Tibial nerve (tissue), 4 donors: Measurements from ENCODE around the gene MED13L. TPM values are rescaled to one million over a fixed set of nuclear protein-coding genes. Genes with fewer than 3 reads are reported as not detected.

Source experiments
- DNase-seq, 2 donors: peaks; one replicate each; pipeline ENCODE4 v3.0.0-alpha.2; 2019; ENCODE audit warnings: low spot score in 2 of 2
- H3K27ac ChIP-seq, 4 donors: fragments of 200-600 bp; sonication (generic) in 3 of 4; one replicate each; pipeline ENCODE4 v1.5.1; 2017 to 2019; ENCODE audit warnings: mild to moderate bottlenecking in 1 of 4
- H3K27me3 ChIP-seq, 2 donors: fragments of 200-600 bp; sonication (generic) in 1 of 2; one replicate each; pipeline versions ENCODE4 v1.5.1 to v1.6.0; 2017 to 2019
- H3K36me3 ChIP-seq, 3 donors: fragments of 200-600 bp; sonication (generic); one replicate each; pipeline ENCODE4 v1.5.1; 2018 to 2019
- H3K4me1 ChIP-seq, 4 donors: fragments of 200-600 bp; sonication (generic) in 3 of 4; one replicate each; pipeline ENCODE4 v1.5.1; 2017 to 2019
- H3K4me3 ChIP-seq, 4 donors: fragments of 200-600 bp; sonication (generic) in 3 of 4; one replicate each; pipeline ENCODE4 v1.5.1; 2017 to 2019; ENCODE audit warnings: mild to moderate bottlenecking in 1 of 4, moderate library complexity in 1 of 4
- H3K9me3 ChIP-seq, 4 donors: fragments of 200-600 bp; sonication (generic) in 3 of 4; one replicate each; pipeline ENCODE4 v1.5.1; 2017 to 2019
- CTCF ChIP-seq, 5 experiments: fragments of 200-600 bp in 3 of 5; fragments of 450-650 bp in 2 of 5; sonication (generic) in 3 of 5; IDR thresholded peaks; one replicate each; pipeline ENCODE4 v1.5.1; 2016 to 2019; ENCODE audit warnings: antibody characterized with exemption in 5 of 5, mild to moderate bottlenecking in 3 of 5, moderate library complexity in 2 of 5
- EP300 ChIP-seq, 2 donors: sonication (generic); formaldehyde crosslinking; IDR thresholded peaks; one replicate each; pipeline ENCODE4 v1.6.1; 2017; ENCODE audit warnings: antibody characterized with exemption in 2 of 2, mild to moderate bottlenecking in 1 of 2
- POLR2A ChIP-seq, 2 donors: fragments of 450-650 bp; IDR thresholded peaks; one replicate each; pipeline ENCODE4 v1.6.1; 2017; ENCODE audit warnings: antibody characterized with exemption in 2 of 2, mild to moderate bottlenecking in 2 of 2, moderate library complexity in 2 of 2
- WGBS, 2 donors: methylation state at CpG; one replicate each; pipeline ENCODE4 v1.1.5; 2018; 5-methylcytosine and 5-hydroxymethylcytosine counted together
- total RNA-seq, 4 donors: library from RNA; depleted of rRNA; stranded (reverse); fragments of >200 nt; gene quantifications; one replicate each; pipeline ENCODE4 v1.1.0, GENCODE V29; 2016

The MED13L gene
- total RNA-seq, 4 donors from 2014 or later = 138 to 234 (median 218) TPM

- no peak for DNase-seq
- H3K4me1 ChIP-seq = peaks cover 3 to 66% (median 18%) of the 10 kb centered on the region in 4 donors
- no peak overlapping the region for H3K27ac ChIP-seq
- no peak overlapping the region for H3K4me3 ChIP-seq
- WGBS, 2 donors = 85 to 92% methylated on average over 2 of the region's 2 CpGs
- no peaks in the 10 kb centered on the region for H3K9me3 ChIP-seq
- no peaks in the 10 kb centered on the region for H3K27me3 ChIP-seq
- no peaks in the 10 kb centered on the region for H3K36me3 ChIP-seq
- TF ChIP-seq EP300 (IDR thresholded peaks at IDR 0.05) (no peak), POLR2A (IDR thresholded peaks at IDR 0.05) (no peak), CTCF (IDR thresholded peaks at IDR 0.05) (no peak)
These were observed 232.3 kb downstream of the MED13L start for GRCh38 chr12:116045150-116045549.

GRCh38 chr12:116043659-116044535 is 233.6 kb downstream of the MED13L start:
- H3K4me1 ChIP-seq = peaks cover 3 to 54% (median 9%) of the 10 kb centered on the region in 4 donors
- TF ChIP-seq POLR2A (IDR thresholded peaks at IDR 0.05) (no peak), CTCF (IDR thresholded peaks at IDR 0.05) (no peak), EP300 (IDR thresholded peaks at IDR 0.05) (no peak)

GRCh38 chr12:116040402-116040801 is 237.1 kb downstream of the MED13L start:
- H3K36me3 ChIP-seq = no peaks in the 10 kb centered on the region
- no peak overlapping the region for H3K27ac ChIP-seq
- H3K4me3 ChIP-seq = no peak overlapping the region
- WGBS, 2 donors = 72 to 78% methylated on average over 2 of the region's 2 CpGs
- DNase-seq = no peak
- TF ChIP-seq POLR2A (IDR thresholded peaks at IDR 0.05) (no peak), CTCF (IDR thresholded peaks at IDR 0.05) (no peak), EP300 (IDR thresholded peaks at IDR 0.05) (no peak)
- no peaks in the 10 kb centered on the region for H3K9me3 ChIP-seq
- peaks cover 0 to 30% (median 6%) of the 10 kb centered on the region in 4 donors for H3K4me1 ChIP-seq
- no peaks in the 10 kb centered on the region for H3K27me3 ChIP-seq

More at GRCh38 chr12:116043659-116044535, 233.6 kb downstream of the MED13L start:
- Histone ChIP-seq H3K27me3 (no peaks in the 10 kb centered on the region), H3K36me3 (no peaks in the 10 kb centered on the region), H3K4me3 (no peak overlapping the region), H3K9me3 (no peaks in the 10 kb centered on the region), H3K27ac (no peak overlapping the region)
- WGBS, 2 donors = 41% methylated on average over 5 of the region's 5 CpGs
- DNase-seq = no peak

- no peak for DNase-seq
- Histone ChIP-seq H3K36me3 (no peaks in the 10 kb centered on the region), H3K4me3 (no peak overlapping the region), H3K27ac (no peak overlapping the region), H3K9me3 (no peaks in the 10 kb centered on the region), H3K27me3 (no peaks in the 10 kb centered on the region), H3K4me1 (peaks cover 0 to 17% (median 3%) of the 10 kb centered on the region in 4 donors)
- TF ChIP-seq EP300 (IDR thresholded peaks at IDR 0.05) (no peak), POLR2A (IDR thresholded peaks at IDR 0.05) (no peak)
- WGBS, 2 donors = 89 to 94% methylated on average over 2 of the region's 2 CpGs
These were observed 238.4 kb downstream of the MED13L start for GRCh38 chr12:116039081-116039480.

- TF ChIP-seq CTCF (IDR thresholded peaks at IDR 0.05) = no peak
- no peak for TF ChIP-seq POLR2A (IDR thresholded peaks at IDR 0.05)
- TF ChIP-seq EP300 (IDR thresholded peaks at IDR 0.05) = no peak
- Histone ChIP-seq H3K9me3 (no peaks in the 10 kb centered on the region), H3K27ac (no peak overlapping the region), H3K36me3 (no peaks in the 10 kb centered on the region), H3K4me1 (peaks cover 0 to 9% (median 0%) of the 10 kb centered on the region in 4 donors), H3K4me3 (no peak overlapping the region), H3K27me3 (no peaks in the 10 kb centered on the region)
- no peak for DNase-seq
- 86% methylated on average over 6 of the region's 6 CpGs for WGBS, 2 donors
These were observed 239.3 kb downstream of the MED13L start for GRCh38 chr12:116037941-116038837.
